Bronchial epithelial cell (primary cell): Measurements from ENCODE around the gene TYRO3. TPM values are rescaled to one million over a fixed set of nuclear protein-coding genes. Genes with fewer than 3 reads are reported as not detected.
A peak's percentile ranks its signal among the peaks of the same experiment; 100 is the strongest.

Experiments used
- DNase-seq: peaks from one replicate; pipeline ENCODE4 v3.0.0-alpha.2; 2010; ENCODE audit warnings: low read depth
- FAIRE-seq: peaks from 2 replicates; lab custom pipeline; 2011; peaks lifted over from hg19 to GRCh38; lab: Jason Lieb, UNC
- H3K27me3 ChIP-seq: 2 replicates; pipeline ENCODE4 v1.5.1; 2011; ENCODE audit warnings: low read length; ENCODE audit not compliant: control insufficient read depth, insufficient read depth
- H3K36me3 ChIP-seq: 2 replicates; pipeline ENCODE4 v1.5.1; 2011; ENCODE audit warnings: low read length; ENCODE audit not compliant: control insufficient read depth, insufficient read depth
- H3K4me3 ChIP-seq: 2 replicates; pipeline ENCODE4 v1.5.1; 2011; ENCODE audit warnings: mild to moderate bottlenecking, low read depth, low read length, control low read depth
- total RNA-seq: library from RNA; depleted of rRNA; stranded (reverse); fragments of >200 nt; gene quantifications from 2 replicates; pipeline ENCODE4 v1.2.1, GENCODE V29; 2014
- TF ChIP-seq, protein P1 (sequence below): IDR thresholded peaks from 2 replicates; pipeline ENCODE4 v1.5.1; 2011; ENCODE audit warnings: mild to moderate bottlenecking, moderate library complexity, low read length, control low read depth, inconsistent platforms; ENCODE audit not compliant: insufficient read depth, severe bottlenecking

Gene TYRO3
- total RNA-seq, 1 donor from 2014 or later = 3.9 TPM

GRCh38 chr15:41577863-41578735 is 19.1 kb downstream of the TYRO3 start:
- DNase-seq (no peak), FAIRE-seq (peak; percentile 94)
- TF ChIP-seq, protein P1, sequence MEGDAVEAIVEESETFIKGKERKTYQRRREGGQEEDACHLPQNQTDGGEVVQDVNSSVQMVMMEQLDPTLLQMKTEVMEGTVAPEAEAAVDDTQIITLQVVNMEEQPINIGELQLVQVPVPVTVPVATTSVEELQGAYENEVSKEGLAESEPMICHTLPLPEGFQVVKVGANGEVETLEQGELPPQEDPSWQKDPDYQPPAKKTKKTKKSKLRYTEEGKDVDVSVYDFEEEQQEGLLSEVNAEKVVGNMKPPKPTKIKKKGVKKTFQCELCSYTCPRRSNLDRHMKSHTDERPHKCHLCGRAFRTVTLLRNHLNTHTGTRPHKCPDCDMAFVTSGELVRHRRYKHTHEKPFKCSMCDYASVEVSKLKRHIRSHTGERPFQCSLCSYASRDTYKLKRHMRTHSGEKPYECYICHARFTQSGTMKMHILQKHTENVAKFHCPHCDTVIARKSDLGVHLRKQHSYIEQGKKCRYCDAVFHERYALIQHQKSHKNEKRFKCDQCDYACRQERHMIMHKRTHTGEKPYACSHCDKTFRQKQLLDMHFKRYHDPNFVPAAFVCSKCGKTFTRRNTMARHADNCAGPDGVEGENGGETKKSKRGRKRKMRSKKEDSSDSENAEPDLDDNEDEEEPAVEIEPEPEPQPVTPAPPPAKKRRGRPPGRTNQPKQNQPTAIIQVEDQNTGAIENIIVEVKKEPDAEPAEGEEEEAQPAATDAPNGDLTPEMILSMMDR = no peak
- peaks cover 1% of the 10 kb centered on the region for H3K36me3 ChIP-seq
- no peaks in the 10 kb centered on the region for H3K27me3 ChIP-seq
- no peak overlapping the region for H3K4me3 ChIP-seq

DNA sequence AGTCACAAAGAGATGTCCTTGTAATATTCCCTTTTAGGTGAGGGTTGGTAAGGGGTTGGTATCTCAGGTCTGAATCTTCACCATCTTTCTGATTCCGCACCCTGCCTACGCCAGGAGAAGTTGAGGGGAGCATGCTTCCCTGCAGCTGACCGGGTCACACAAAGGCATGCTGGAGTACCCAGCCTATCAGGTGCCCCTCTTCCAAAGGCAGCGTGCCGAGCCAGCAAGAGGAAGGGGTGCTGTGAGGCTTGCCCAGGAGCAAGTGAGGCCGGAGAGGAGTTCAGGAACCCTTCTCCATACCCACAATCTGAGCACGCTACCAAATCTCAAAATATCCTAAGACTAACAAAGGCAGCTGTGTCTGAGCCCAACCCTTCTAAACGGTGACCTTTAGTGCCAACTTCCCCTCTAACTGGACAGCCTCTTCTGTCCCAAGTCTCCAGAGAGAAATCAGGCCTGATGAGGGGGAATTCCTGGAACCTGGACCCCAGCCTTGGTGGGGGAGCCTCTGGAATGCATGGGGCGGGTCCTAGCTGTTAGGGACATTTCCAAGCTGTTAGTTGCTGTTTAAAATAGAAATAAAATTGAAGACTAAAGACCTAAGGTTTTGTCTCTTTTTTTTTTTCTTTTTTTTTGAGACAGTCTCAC is 19.8 kb downstream of the TYRO3 start:
- peak; percentile 32 for FAIRE-seq
- TF ChIP-seq, protein P1 = no peak
- no peak overlapping the region for H3K4me3 ChIP-seq
- H3K27me3 ChIP-seq = no peaks in the 10 kb centered on the region
- no peak for DNase-seq
- H3K36me3 ChIP-seq = no peaks in the 10 kb centered on the region

DNA sequence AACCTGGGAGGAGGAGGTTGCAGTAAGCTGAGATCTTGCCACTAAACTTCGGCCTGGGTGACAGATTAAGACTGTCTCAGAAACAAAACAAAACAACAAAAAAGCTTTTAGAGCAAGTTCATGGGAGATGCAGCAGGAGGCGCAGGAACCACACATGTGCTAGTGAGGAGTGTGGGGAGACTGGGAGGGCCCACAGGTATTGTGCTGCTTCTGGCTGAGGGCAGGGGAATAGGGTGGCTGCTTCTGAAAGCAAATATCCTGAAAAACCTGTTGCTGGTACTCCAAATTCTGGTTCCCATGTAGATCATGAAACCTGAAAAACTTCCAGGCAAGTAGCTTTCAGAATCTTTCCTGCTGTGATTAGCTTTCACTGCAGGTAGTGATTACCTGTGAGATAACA is 22.1 kb downstream of the TYRO3 start:
- FAIRE-seq = no peak
- Histone ChIP-seq H3K27me3 (no peaks in the 10 kb centered on the region), H3K4me3 (no peak overlapping the region), H3K36me3 (no peaks in the 10 kb centered on the region)
- TF ChIP-seq, protein P1 = peak; percentile 69
- DNase-seq = peak; percentile 47

GRCh38 chr15:41583795-41584194 is 24.8 kb downstream of the TYRO3 start:
- no peak for FAIRE-seq
- Histone ChIP-seq H3K4me3 (no peak overlapping the region), H3K36me3 (no peaks in the 10 kb centered on the region), H3K27me3 (no peaks in the 10 kb centered on the region)
- TF ChIP-seq, protein P1 = no peak
- no peak for DNase-seq

DNA sequence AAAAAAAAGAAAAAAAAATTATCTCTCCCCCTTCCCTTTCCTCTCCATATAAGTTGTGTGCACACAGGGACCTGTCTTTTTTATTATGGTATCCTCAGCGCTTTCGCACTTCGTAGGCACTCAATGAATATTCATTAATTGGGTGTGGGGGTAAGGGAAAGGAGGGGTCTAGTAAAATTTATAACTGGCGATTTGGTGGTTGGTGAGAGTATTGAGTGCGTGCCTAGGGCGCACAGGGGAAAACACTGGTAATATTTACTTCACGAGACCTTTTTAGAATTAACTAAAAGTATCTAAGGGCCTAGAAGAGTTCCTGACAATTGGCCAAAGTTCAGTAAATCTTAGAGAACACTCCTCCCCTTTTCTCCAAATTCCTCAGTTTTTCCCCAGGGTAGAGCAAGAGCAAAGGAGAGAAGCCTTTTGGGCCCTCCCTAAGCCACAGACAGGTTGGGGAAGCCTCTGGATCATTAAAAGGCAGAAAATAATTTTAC is 25.7 kb downstream of the TYRO3 start:
- TF ChIP-seq, protein P1 = no peak
- no peak for FAIRE-seq

More for the DNA sequence above, 25.7 kb downstream of the TYRO3 start:
- Histone ChIP-seq H3K36me3 (no peaks in the 10 kb centered on the region), H3K27me3 (no peaks in the 10 kb centered on the region), H3K4me3 (no peak overlapping the region)
- DNase-seq = no peak
